K562 (cell line): ENCODE data around the gene VWF. TPM values are rescaled to one million over a fixed set of nuclear protein-coding genes. Genes with fewer than 3 reads are reported as not detected.

Experiments
- ATAC-seq: fragments of 200-7000 bp; cut with Tn5 transposase; 3 replicates; pipeline ENCODE4 v1.9.1; 2020; ENCODE audit warnings: moderate library complexity
- BruUV-seq: library from RNA; stranded (reverse); fragments of 400-500 nt; replicated peaks from 2 replicates; lab custom pipeline; 2021; lab: Mats Ljungman, UMichigan
- CTCF ChIA-PET: fragments of 300-600 bp; formaldehyde crosslinking; extraction: SDS; loops from one replicate; lab custom pipeline; 2021; ENCODE audit warnings: low intra/inter-chr PET ratio; lab: Yijun Ruan, JAX
- POLR2A ChIA-PET: fragments of 300-600, 350-650 bp; sonication (Branson Sonifier 250); formaldehyde crosslinking; extraction: SDS; loops from one replicate; lab custom pipeline; 2021; ENCODE audit warnings: antibody characterized with exemption, inconsistent platforms; lab: Yijun Ruan, JAX
- DNase-seq, 4 experiments: peaks; one replicate each; pipeline versions ENCODE4 v3.0.0 to v3.0.0-alpha.2; 2011 to 2018; ENCODE audit warnings: low spot score in 3 of 4, mixed read lengths in 3 of 4; ENCODE audit errors: extremely low read depth in 1 of 4
- FAIRE-seq: peaks from 2 replicates; lab custom pipeline; 2011; peaks lifted over from hg19 to GRCh38; lab: Jason Lieb, UNC
- H2AFZ ChIP-seq: 2 replicates; pipeline ENCODE4 v1.6.0; 2011; ENCODE audit warnings: low read depth, low read length, control low read depth, inconsistent platforms
- H3K27ac ChIP-seq: fragments of 200-600 bp; 3 replicates; pipeline ENCODE4 v1.8.0; 2011; ENCODE audit warnings: low read depth, mild to moderate bottlenecking, control low read depth, inconsistent platforms, low read length, moderate library complexity, mixed read lengths; ENCODE audit errors: extremely low read depth
- H3K27me3 ChIP-seq, 2 experiments: fragments of 300-600 bp in 1 of 2; 2 replicates in 1 of 2; 3 replicates in 1 of 2; pipeline versions ENCODE4 v1.6.0 to v1.8.0; 2011; ENCODE audit warnings: inconsistent platforms in 2 of 2, low read length in 2 of 2, mild to moderate bottlenecking in 1 of 2, mixed read lengths in 1 of 2, moderate library complexity in 1 of 2; ENCODE audit not compliant: control insufficient read depth in 2 of 2, insufficient read depth in 2 of 2
- H3K36me3 ChIP-seq: fragments of 300-600 bp; 3 replicates; pipeline ENCODE4 v1.8.0; 2011; ENCODE audit warnings: mild to moderate bottlenecking, low read length, inconsistent platforms; ENCODE audit not compliant: control insufficient read depth, insufficient read depth
- H3K4me1 ChIP-seq, 2 experiments: fragments of 200-600 bp in 1 of 2; replicated peaks in 1 of 2; 2 replicates in 1 of 2; 3 replicates in 1 of 2; pipeline versions ENCODE4 v1.5.1 to v1.8.0; 2011; ENCODE audit warnings: inconsistent platforms in 2 of 2, low read length in 2 of 2, mild to moderate bottlenecking in 1 of 2, mixed read lengths in 1 of 2, moderate library complexity in 1 of 2; ENCODE audit not compliant: control insufficient read depth in 2 of 2, insufficient read depth in 2 of 2
- H3K4me2 ChIP-seq: 2 replicates; pipeline ENCODE4 v1.6.1; 2011; ENCODE audit warnings: low read length, control low read depth, inconsistent platforms, mixed read lengths; ENCODE audit not compliant: insufficient read depth
- H3K4me3 ChIP-seq: fragments of 200-600 bp; sonication (generic), shearing (Covaris generic); 2 replicates; pipeline ENCODE4 v1.5.1; 2016; ENCODE audit warnings: control low read depth, inconsistent platforms
- H3K79me2 ChIP-seq: fragments of 200-600 bp; 3 replicates; pipeline ENCODE4 v1.8.0; 2011; ENCODE audit warnings: low read length, inconsistent platforms; ENCODE audit not compliant: control insufficient read depth, insufficient read depth
- H3K9ac ChIP-seq, 2 experiments: 2 replicates each; pipeline versions ENCODE4 v1.6.0 to v1.6.1; 2011; ENCODE audit warnings: low read depth in 2 of 2, low read length in 2 of 2, control low read depth in 1 of 2, inconsistent platforms in 1 of 2, mild to moderate bottlenecking in 1 of 2, mixed read lengths in 1 of 2; ENCODE audit not compliant: insufficient read depth in 1 of 2
- H3K9me1 ChIP-seq: one replicate; pipeline ENCODE4 v1.6.0; 2011; ENCODE audit warnings: inconsistent platforms, mild to moderate bottlenecking, low read length, moderate library complexity; ENCODE audit not compliant: control insufficient read depth, insufficient read depth
- H3K9me3 ChIP-seq: replicated peaks from 2 replicates; pipeline ENCODE4 v1.5.1; 2011; ENCODE audit warnings: low read depth, low read length, inconsistent platforms; ENCODE audit not compliant: control insufficient read depth, insufficient read depth
- H4K20me1 ChIP-seq: replicated peaks from 2 replicates; pipeline ENCODE4 v1.6.1; 2011; ENCODE audit warnings: low read length, inconsistent platforms, mixed read lengths; ENCODE audit not compliant: control insufficient read depth, insufficient read depth
- ASH1L ChIP-seq: fragments of 450-650 bp; IDR thresholded peaks from 2 replicates; pipeline ENCODE4 v1.6.1; 2018; ENCODE audit warnings: borderline replicate concordance, mild to moderate bottlenecking, low read depth; ENCODE audit not compliant: partially characterized antibody
- CEBPB ChIP-seq: fragments of 450-650 bp; IDR thresholded peaks from 2 replicates; pipeline ENCODE4 v1.6.1; 2016; ENCODE audit warnings: missing genetic modification characterization, missing compliant biosample characterization
- EZH2 ChIP-seq: IDR thresholded peaks from 2 replicates; pipeline ENCODE4 v1.6.1; 2012; ENCODE audit warnings: low read depth, mild to moderate bottlenecking, inconsistent platforms, low read length, borderline replicate concordance
- FOXP4 ChIP-seq: sonication (generic); formaldehyde crosslinking; IDR thresholded peaks from 2 replicates; pipeline ENCODE4 v1.8.0; 2022; ENCODE audit warnings: mild to moderate bottlenecking, missing genetic modification reagents, borderline replicate concordance
- GATAD2B ChIP-seq: fragments of 450-650 bp; IDR thresholded peaks from 2 replicates; pipeline ENCODE4 v1.6.1; 2017; ENCODE audit warnings: mild to moderate bottlenecking, borderline replicate concordance
- GTF2E2 ChIP-seq: fragments of 200-800 bp; sonication (Bioruptor generic); IDR thresholded peaks from 2 replicates; pipeline ENCODE4 v1.6.1; 2016; ENCODE audit warnings: missing genetic modification characterization, missing compliant biosample characterization
- IRF2 ChIP-seq: sonication (generic); formaldehyde crosslinking; IDR thresholded peaks from 2 replicates; pipeline ENCODE4 v1.8.1; 2022; ENCODE audit warnings: mild to moderate bottlenecking, missing genetic modification reagents
- KDM1A ChIP-seq, 2 experiments: fragments of 450-650 bp; IDR thresholded peaks; 2 replicates each; pipeline ENCODE4 v1.6.1; 2016; ENCODE audit warnings: mild to moderate bottlenecking in 2 of 2
- MYC ChIP-seq, 2 experiments: fragments of 250-450 bp in 1 of 2; sonication (Bioruptor Pico) in 1 of 2; IDR thresholded peaks; 2 replicates each; pipeline versions ENCODE4 v1.5.1 to v1.6.1; 2012 to 2021; ENCODE audit warnings: low read depth in 2 of 2, borderline replicate concordance in 1 of 2, improper control_type of control experiment in 1 of 2, low read length in 1 of 2, mild to moderate bottlenecking in 1 of 2, moderate library complexity in 1 of 2
- PHF21A ChIP-seq: fragments of 450-650 bp; IDR thresholded peaks from 2 replicates; pipeline ENCODE4 v1.6.1; 2017; ENCODE audit warnings: low read depth, borderline replicate concordance
- ZNF175 ChIP-seq: fragments of 200-800 bp; sonication (Bioruptor generic); IDR thresholded peaks from 2 replicates; pipeline ENCODE4 v1.6.1; 2016; ENCODE audit warnings: low read depth, mild to moderate bottlenecking, missing genetic modification characterization, missing compliant biosample characterization
- ZNF696 ChIP-seq: fragments of 250-450 bp; sonication (Bioruptor Pico); conservative IDR thresholded peaks from 2 replicates; pipeline ENCODE4 v1.4.0; 2020; ENCODE audit warnings: mild to moderate bottlenecking, moderate library complexity
- WGBS: fragments of 100-300 bp; shearing (Covaris generic); methylation state at CpG from one replicate; pipeline ENCODE4 v1.1.6; 2016; ENCODE audit warnings: low coverage, mixed read lengths; ENCODE audit not compliant: insufficient coverage; ENCODE audit errors: missing lambda C conversion rate; 5-methylcytosine and 5-hydroxymethylcytosine counted together
- in situ Hi-C: fragments of 300-500 bp; cut with MboI; formaldehyde crosslinking; loops from 4 replicates; pipeline ENCODE4 v1.15.0; 2018; ENCODE audit warnings: inconsistent platforms, mixed read lengths
- intact Hi-C: fragments of 100-400 bp; cut with micrococcal nuclease; formaldehyde crosslinking; loops from 2 replicates; pipeline ENCODE4 v1.14.2; 2022
- polyA plus RNA-seq, 8 experiments: library from polyadenylated mRNA; depleted of rRNA in 4 of 8; stranded (reverse) in 5 of 8; unstranded in 3 of 8; fragments of >200 nt; fragmentation: Nextera tagmentation in 2 of 8; fragmentation: Illumina TruSeq in 1 of 8; extraction: Ambion mirVana in 2 of 8; extraction: Trizol in 1 of 8; gene quantifications; 2 replicates each; pipeline versions ENCODE4 v1.2.1 to v1.2.3, GENCODE V29; 2011 to 2014; ENCODE audit warnings: inconsistent platforms in 1 of 8, missing spikeins in 1 of 8
- total RNA-seq, 7 experiments: library from RNA; depleted of rRNA in 6 of 7; stranded (reverse); fragments of >200 nt in 6 of 7; fragmentation: Illumina TruSeq in 2 of 7; extraction: Trizol in 2 of 7; gene quantifications; 2 replicates each; pipeline versions ENCODE4 v1.2.1 to v1.2.3, GENCODE V29; 2011 to 2021; ENCODE audit warnings: low replicate concordance in 1 of 7
- TF ChIP-seq, protein P1 (sequence below): IDR thresholded peaks from 2 replicates; pipeline ENCODE4 v1.6.1; 2012; ENCODE audit warnings: low read depth, low read length, improper control_type of control experiment, borderline replicate concordance

The VWF gene
- total and polyA plus RNA-seq, 9 of the 15 experiments (the other 6 are each of a cell fraction or from before 2014, with no cell fraction given) = 0.53 TPM; not detected in 8

- TF ChIP-seq GTF2E2 (tag) (no peak), MYC (IDR thresholded peaks at IDR 0.05; ENCODE audit: low read depth, low read length) (no peak), MYC (CRISPR knock-in tag; IDR thresholded peaks at IDR 0.05; ENCODE audit: borderline replicate concordance, low read depth) (no peak), PHF21A (no peak), GATAD2B (no peak), CEBPB (tag) (no peak), ZNF696 (CRISPR knock-in tag) (no peak), ASH1L (no peak), FOXP4 (no peak), ZNF175 (CRISPR knock-in tag) (no peak), EZH2 (no peak), KDM1A (IDR thresholded peaks at IDR 0.05) (no peak), IRF2 (CRISPR knock-in tag) (no peak)
- TF ChIP-seq, protein P1, sequence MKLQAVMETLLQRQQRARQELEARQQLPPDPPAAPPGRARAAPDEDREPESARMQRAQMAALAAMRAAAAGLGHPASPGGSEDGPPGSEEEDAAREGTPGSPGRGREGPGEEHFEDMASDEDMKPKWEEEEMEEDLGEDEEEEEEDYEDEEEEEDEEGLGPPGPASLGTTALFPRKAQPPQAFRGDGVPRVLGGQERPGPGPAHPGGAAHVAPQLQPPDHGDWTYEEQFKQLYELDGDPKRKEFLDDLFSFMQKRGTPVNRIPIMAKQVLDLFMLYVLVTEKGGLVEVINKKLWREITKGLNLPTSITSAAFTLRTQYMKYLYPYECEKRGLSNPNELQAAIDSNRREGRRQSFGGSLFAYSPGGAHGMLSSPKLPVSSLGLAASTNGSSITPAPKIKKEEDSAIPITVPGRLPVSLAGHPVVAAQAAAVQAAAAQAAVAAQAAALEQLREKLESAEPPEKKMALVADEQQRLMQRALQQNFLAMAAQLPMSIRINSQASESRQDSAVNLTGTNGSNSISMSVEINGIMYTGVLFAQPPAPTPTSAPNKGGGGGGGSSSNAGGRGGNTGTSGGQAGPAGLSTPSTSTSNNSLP = no peak
- no peak overlapping the region for H3K27ac ChIP-seq
- H3K4me3 ChIP-seq = no peak overlapping the region
- no peaks in the 10 kb centered on the region for H3K79me2 ChIP-seq
- peaks cover 0 to 5% of the 10 kb centered on the region in 2 experiments; a peak in 2 of 5 replicates for H3K27me3 ChIP-seq
- ChIA-PET CTCF (no interaction called here), POLR2A (no interaction called here)
- no TSS peak for BruUV-seq
- in situ Hi-C loops = no loop called here
- WGBS = 0% methylated on average over 8 of the region's 9 CpGs
- intact Hi-C loops = no loop called here
- H3K9me1 ChIP-seq = no peaks in the 10 kb centered on the region
- no peak overlapping the region for H3K4me2 ChIP-seq
- no peaks in the 10 kb centered on the region; a peak in 1 of 5 replicates for H3K4me1 ChIP-seq
- H2AFZ ChIP-seq = no peak overlapping the region
- ATAC-seq = no peak
- H3K9ac ChIP-seq = no peak overlapping the region
- FAIRE-seq = no peak
- DNase-seq = no peak
- H3K9me3 ChIP-seq = no peaks in the 10 kb centered on the region
- no peaks in the 10 kb centered on the region for H4K20me1 ChIP-seq
- no peaks in the 10 kb centered on the region for H3K36me3 ChIP-seq
These were observed 89.9 kb downstream of the VWF start for GRCh38 chr12:6034596-6034995.
